ENCODE data around the gene CLEC2D.

GRCh38 chr12:9640024-9640423 lies 29.5 kb upstream of the CLEC2D start:
- TF ChIP-seq CTCF (IDR thresholded peaks at IDR 0.05; ENCODE audit: low read depth, low read length, missing input control) (no peak), ZBTB33 (IDR thresholded peaks at IDR 0.05) (no peak), EGR1 (IDR thresholded peaks at IDR 0.05; ENCODE audit: low read depth in 2 of 2) (no peak), JUND (IDR thresholded peaks at IDR 0.05) (no peak)

Measured in liver (tissue), 3 donors.